ENCODE data around the gene TGM1. TPM values are rescaled to one million over a fixed set of nuclear protein-coding genes. Genes with fewer than 3 reads are reported as not detected.

The TGM1 gene
- polyA plus RNA-seq, 1 of the 3 experiments (the other 2 are of a cell fraction) = 2.7 TPM

GRCh38 chr14:24308342-24309124 is 45.6 kb upstream of the TGM1 start:
- ChIA-PET POLR2A (interaction anchor here (0.6 to 1.5 kb wide), 7 partner anchors 9 to 128 kb away, joined by 3 to 6 read pairs (median 3); partner anchors contain the start of genes DHRS1, NOP9 and TINF2), CTCF (interaction anchor here (0.6 to 6.7 kb wide), 43 partner anchors 9 to 294 kb away, joined by 3 to 115 read pairs (median 4); partner anchors contain the start of genes ADCY4, DHRS1, IPO4 and KHNYN)
- H2AFZ ChIP-seq (ENCODE audit: low read depth) = no peak overlapping the region
- H3K4me1 ChIP-seq (ENCODE audit: control insufficient read depth in 1 of 2, insufficient read depth in 2 of 2, low read depth in 1 of 2, low read length in 1 of 2) = peaks cover 0 to 2% of the 10 kb centered on the region in 2 experiments; a peak in 1 of 4 replicates
- peaks cover 4% of the 10 kb centered on the region for H3F3A ChIP-seq (replicated peaks; ENCODE audit: insufficient read depth)
- no peak for DNase-seq
- H3K9ac ChIP-seq = no peak overlapping the region
- H4K20me1 ChIP-seq (ENCODE audit: insufficient read depth) = no peaks in the 10 kb centered on the region
- no peaks in the 10 kb centered on the region for H3K27me3 ChIP-seq (ENCODE audit: insufficient read depth)
- TF ChIP-seq GATA2 (CRISPR knock-in tag; IDR thresholded peaks at IDR 0.05) (no peak), CHD2 (IDR thresholded peaks at IDR 0.05; ENCODE audit: low read length, partially characterized antibody) (no peak), FOXJ3 (CRISPR knock-in tag; IDR thresholded peaks at IDR 0.05) (no peak), TCF12 (IDR thresholded peaks at IDR 0.05) (no peak), GABPA (IDR thresholded peaks at IDR 0.05; ENCODE audit: low read depth) (no peak), CTCF (IDR thresholded peaks at IDR 0.05) (no peak; the same call in 1 of the 2 replicates), ELF1 (IDR thresholded peaks at IDR 0.05) (no peak), REST (IDR thresholded peaks at IDR 0.05; ENCODE audit: low read depth, low read length) (no peak), IRF3 (IDR thresholded peaks at IDR 0.05; ENCODE audit: low read depth, low read length) (no peak), RCOR1 (IDR thresholded peaks at IDR 0.05; ENCODE audit: low read length) (no peak), ZBTB33 (IDR thresholded peaks at IDR 0.05; ENCODE audit: borderline replicate concordance, low read depth) (no peak), RXRA (IDR thresholded peaks at IDR 0.05; ENCODE audit: borderline replicate concordance, low read depth) (no peak), FOSL2 (IDR thresholded peaks at IDR 0.05; ENCODE audit: borderline replicate concordance, low read depth) (no peak), USF1 (IDR thresholded peaks at IDR 0.05; ENCODE audit: borderline replicate concordance, low read depth) (no peak), NFIC (IDR thresholded peaks at IDR 0.05; ENCODE audit: borderline replicate concordance) (no peak)
- H3K79me2 ChIP-seq (ENCODE audit: insufficient read depth) = no peaks in the 10 kb centered on the region
- H3K36me3 ChIP-seq (replicated peaks in 1 of 2; ENCODE audit: control insufficient read depth in 1 of 2, insufficient read depth in 2 of 2, low read length in 1 of 2) = peaks cover 14 to 61% of the 10 kb centered on the region in 2 experiments
- H3K27ac ChIP-seq (ENCODE audit: low read depth in 2 of 2, low read length in 1 of 2) = no peak overlapping the region
- H3K9me3 ChIP-seq = no peaks in the 10 kb centered on the region
- no peaks in the 10 kb centered on the region for H3K9me2 ChIP-seq
- H3K4me3 ChIP-seq (ENCODE audit: low read depth in 2 of 2, low read length in 1 of 2) = peak overlapping the region in 1 of 2 experiments; percentile 49; a peak in 1 of 4 replicates
- no peak overlapping the region for H3K4me2 ChIP-seq
- 70% methylated on average over 7 of the region's 7 CpGs for WGBS (ENCODE audit: low lambda C conversion rate)

All from SK-N-SH (cell line).